GM18870 (cell line): Measurements from ENCODE around the gene CDH13.

Source experiments
- ATAC-seq: cut with Tn5 transposase; IDR thresholded peaks from one replicate; pipeline ENCODE4 v1.9.1; 2021; ENCODE audit warnings: moderate library complexity; ENCODE audit not compliant: unreplicated experiment

The CDH13 gene

GRCh38 chr16:82625066-82625968 lies 1.5 kb upstream of the CDH13 start:
- no peak for ATAC-seq

- ATAC-seq: no peak
Observed at GRCh38 chr16:82628088-82628423, 1.3 kb downstream of the CDH13 start.

GRCh38 chr16:82628711-82629110 lies 1.9 kb downstream of the CDH13 start:
- ATAC-seq: no peak

GRCh38 chr16:82629441-82630027 lies 2.8 kb downstream of the CDH13 start:
- no peak for ATAC-seq

- ATAC-seq: no peak
Observed at GRCh38 chr16:82630219-82630618, 3.5 kb downstream of the CDH13 start.

GRCh38 chr16:82630688-82631087 lies 3.9 kb downstream of the CDH13 start:
- no peak for ATAC-seq

- no peak for ATAC-seq
Observed at GRCh38 chr16:82631701-82632685, 5.2 kb downstream of the CDH13 start.

GRCh38 chr16:82633964-82634600 lies 7.3 kb downstream of the CDH13 start:
- ATAC-seq: no peak

- no peak for ATAC-seq
Observed at GRCh38 chr16:82634955-82635610, 8.3 kb downstream of the CDH13 start.

- ATAC-seq: peak; percentile 60
Observed at GRCh38 chr16:82636485-82636884, 9.7 kb downstream of the CDH13 start.

- ATAC-seq: no peak
Observed at GRCh38 chr16:82636958-82637357, 10.2 kb downstream of the CDH13 start.

- no peak for ATAC-seq
Observed at GRCh38 chr16:82638095-82638798, 11.5 kb downstream of the CDH13 start.

- no peak for ATAC-seq
Observed at GRCh38 chr16:82639263-82639662, 12.5 kb downstream of the CDH13 start.

- no peak for ATAC-seq
Observed at GRCh38 chr16:82639666-82640336, 13.0 kb downstream of the CDH13 start.

GRCh38 chr16:82641336-82641984 lies 14.7 kb downstream of the CDH13 start:
- no peak for ATAC-seq

- ATAC-seq: no peak
Observed at GRCh38 chr16:82643136-82643535, 16.4 kb downstream of the CDH13 start.

GRCh38 chr16:82643936-82644630 lies 17.3 kb downstream of the CDH13 start:
- ATAC-seq: no peak

- ATAC-seq: no peak
Observed at GRCh38 chr16:82646504-82646903, 19.7 kb downstream of the CDH13 start.
